Astrocyte (in vitro differentiated cells and primary cell): ENCODE data around the gene SOWAHB. TPM values are rescaled to one million over a fixed set of nuclear protein-coding genes. Genes with fewer than 3 reads are reported as not detected.

ENCODE experiments used
- DNase-seq: peaks from one replicate; pipeline ENCODE4 v3.0.0-alpha.2; 2010; ENCODE audit warnings: low read depth
- FAIRE-seq: peaks from 2 replicates; lab custom pipeline; 2011; peaks lifted over from hg19 to GRCh38; lab: Jason Lieb, UNC
- H2AFZ ChIP-seq: 2 replicates; pipeline ENCODE4 v1.6.0; 2012; ENCODE audit warnings: low read depth, low read length, inconsistent platforms
- H3K27ac ChIP-seq: 2 replicates; pipeline ENCODE4 v1.5.1; 2011; ENCODE audit warnings: low read depth, low read length, inconsistent platforms
- H3K27me3 ChIP-seq: 2 replicates; pipeline ENCODE4 v1.6.0; 2011; ENCODE audit warnings: low read length, inconsistent platforms; ENCODE audit not compliant: insufficient read depth
- H3K36me3 ChIP-seq: 2 replicates; pipeline ENCODE4 v1.5.1; 2011; ENCODE audit warnings: low read length, inconsistent platforms; ENCODE audit not compliant: insufficient read depth
- H3K4me1 ChIP-seq: 2 replicates; pipeline ENCODE4 v1.5.1; 2011; ENCODE audit warnings: low read length, inconsistent platforms; ENCODE audit not compliant: insufficient read depth
- H3K4me2 ChIP-seq: 2 replicates; pipeline ENCODE4 v1.6.0; 2012; ENCODE audit warnings: low read length, inconsistent platforms
- H3K4me3 ChIP-seq: 2 replicates; pipeline ENCODE4 v1.5.1; 2011; ENCODE audit warnings: low read depth, mild to moderate bottlenecking, low read length, inconsistent platforms; ENCODE audit not compliant: insufficient read depth
- H3K79me2 ChIP-seq: 2 replicates; pipeline ENCODE4 v1.6.0; 2012; ENCODE audit warnings: mild to moderate bottlenecking, low read length, inconsistent platforms; ENCODE audit not compliant: insufficient read depth
- H3K9ac ChIP-seq: 2 replicates; pipeline ENCODE4 v1.6.0; 2012; ENCODE audit warnings: mild to moderate bottlenecking, low read length, inconsistent platforms
- H3K9me3 ChIP-seq: 2 replicates; pipeline ENCODE4 v1.5.1; 2012; ENCODE audit warnings: low read depth, mild to moderate bottlenecking, low read length, inconsistent platforms; ENCODE audit not compliant: insufficient read depth
- H4K20me1 ChIP-seq: 2 replicates; pipeline ENCODE4 v1.6.0; 2012; ENCODE audit warnings: low read length, inconsistent platforms; ENCODE audit not compliant: insufficient read depth
- H3K27ac Mint-ChIP-seq: one replicate; pipeline ENCODE4 v1.8.0; 2021; ENCODE audit warnings: mild to moderate bottlenecking, mixed read lengths; ENCODE audit not compliant: unreplicated experiment
- H3K27me3 Mint-ChIP-seq: one replicate; pipeline ENCODE4 v1.8.0; 2021; ENCODE audit warnings: low read depth, mixed read lengths; ENCODE audit not compliant: unreplicated experiment
- H3K36me3 Mint-ChIP-seq: one replicate; pipeline ENCODE4 v1.8.0; 2021; ENCODE audit warnings: low read depth, mixed read lengths; ENCODE audit not compliant: unreplicated experiment
- H3K4me1 Mint-ChIP-seq: one replicate; pipeline ENCODE4 v1.8.0; 2021; ENCODE audit warnings: low read depth, mixed read lengths; ENCODE audit not compliant: unreplicated experiment
- H3K4me3 Mint-ChIP-seq: one replicate; pipeline ENCODE4 v1.8.0; 2021; ENCODE audit warnings: mild to moderate bottlenecking, moderate library complexity, mixed read lengths; ENCODE audit not compliant: unreplicated experiment
- H3K9me3 Mint-ChIP-seq: one replicate; pipeline ENCODE4 v1.8.0; 2021; ENCODE audit warnings: mild to moderate bottlenecking, mixed read lengths; ENCODE audit not compliant: unreplicated experiment
- EZH2 ChIP-seq: IDR thresholded peaks from 2 replicates; pipeline ENCODE4 v1.6.1; 2012; ENCODE audit warnings: mild to moderate bottlenecking, low read length, inconsistent platforms; ENCODE audit not compliant: insufficient read depth
- total RNA-seq: library from RNA; stranded (reverse); gene quantifications from 2 replicates; pipeline ENCODE4 v1.2.1, GENCODE V29; 2021
- TF ChIP-seq, protein P1 (sequence below): IDR thresholded peaks from 2 replicates; pipeline ENCODE4 v1.5.1; 2011; ENCODE audit warnings: low read depth, mild to moderate bottlenecking, inconsistent platforms, low read length, moderate library complexity; ENCODE audit not compliant: insufficient read depth

The SOWAHB gene
- total RNA-seq, 1 donor from 2014 or later, result 6.8 TPM

DNA sequence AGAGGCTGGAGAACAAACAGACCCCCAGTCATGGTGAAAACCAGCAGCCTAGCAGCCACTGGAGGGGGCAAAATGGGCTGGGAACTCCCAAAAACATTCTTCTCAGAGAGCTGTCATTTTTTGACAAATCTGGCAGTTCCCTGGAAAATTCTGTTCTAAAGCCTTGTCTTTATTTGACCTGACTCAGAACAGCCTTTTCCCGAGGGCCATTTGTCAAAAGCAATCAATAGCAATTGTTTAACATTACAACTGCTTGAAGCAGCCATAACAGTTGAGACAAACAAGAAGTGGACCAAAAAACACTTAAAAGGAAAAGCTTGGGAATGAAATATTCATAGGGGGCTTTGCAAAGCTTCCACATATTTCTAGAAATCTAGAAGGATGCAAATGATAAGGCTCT, 39.6 kb downstream of the SOWAHB start:
- peaks cover 2% of the 10 kb centered on the region for H3K9me3 Mint-ChIP-seq
- no peak overlapping the region for H3K4me3 Mint-ChIP-seq
- H3K4me1 Mint-ChIP-seq, result peaks cover 28% of the 10 kb centered on the region
- no peaks in the 10 kb centered on the region for H3K36me3 Mint-ChIP-seq
- Histone ChIP-seq H2AFZ (no peak overlapping the region), H3K27me3 (no peaks in the 10 kb centered on the region), H3K9me3 (no peaks in the 10 kb centered on the region), H3K4me1 (peaks cover 8% of the 10 kb centered on the region), H3K4me3 (no peak overlapping the region), H3K27ac (no peak overlapping the region), H3K9ac (no peak overlapping the region), H3K36me3 (no peaks in the 10 kb centered on the region), H4K20me1 (no peaks in the 10 kb centered on the region), H3K4me2 (no peak overlapping the region), H3K79me2 (no peaks in the 10 kb centered on the region)
- DNase-seq (no peak), FAIRE-seq (no peak)
- no peak overlapping the region for H3K27ac Mint-ChIP-seq
- H3K27me3 Mint-ChIP-seq, result no peaks in the 10 kb centered on the region
- no peak for TF ChIP-seq EZH2
- TF ChIP-seq, protein P1, sequence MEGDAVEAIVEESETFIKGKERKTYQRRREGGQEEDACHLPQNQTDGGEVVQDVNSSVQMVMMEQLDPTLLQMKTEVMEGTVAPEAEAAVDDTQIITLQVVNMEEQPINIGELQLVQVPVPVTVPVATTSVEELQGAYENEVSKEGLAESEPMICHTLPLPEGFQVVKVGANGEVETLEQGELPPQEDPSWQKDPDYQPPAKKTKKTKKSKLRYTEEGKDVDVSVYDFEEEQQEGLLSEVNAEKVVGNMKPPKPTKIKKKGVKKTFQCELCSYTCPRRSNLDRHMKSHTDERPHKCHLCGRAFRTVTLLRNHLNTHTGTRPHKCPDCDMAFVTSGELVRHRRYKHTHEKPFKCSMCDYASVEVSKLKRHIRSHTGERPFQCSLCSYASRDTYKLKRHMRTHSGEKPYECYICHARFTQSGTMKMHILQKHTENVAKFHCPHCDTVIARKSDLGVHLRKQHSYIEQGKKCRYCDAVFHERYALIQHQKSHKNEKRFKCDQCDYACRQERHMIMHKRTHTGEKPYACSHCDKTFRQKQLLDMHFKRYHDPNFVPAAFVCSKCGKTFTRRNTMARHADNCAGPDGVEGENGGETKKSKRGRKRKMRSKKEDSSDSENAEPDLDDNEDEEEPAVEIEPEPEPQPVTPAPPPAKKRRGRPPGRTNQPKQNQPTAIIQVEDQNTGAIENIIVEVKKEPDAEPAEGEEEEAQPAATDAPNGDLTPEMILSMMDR, result no peak

DNA sequence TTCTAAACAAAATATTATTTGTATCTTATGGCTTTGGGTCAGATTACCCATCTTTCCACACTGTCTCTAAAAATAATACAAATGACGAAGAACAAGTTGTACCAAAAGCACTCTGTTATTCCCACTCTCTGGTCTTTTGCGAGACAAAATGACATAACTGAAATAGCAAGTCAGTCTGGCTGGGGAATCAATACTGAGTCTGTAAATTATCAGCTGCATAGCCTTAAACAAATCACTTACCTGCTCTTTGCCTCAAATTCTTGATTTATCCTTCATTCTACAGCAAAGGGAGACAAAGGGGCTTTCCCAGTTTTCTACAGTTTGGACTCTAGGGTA, 40.9 kb downstream of the SOWAHB start:
- H3K27ac Mint-ChIP-seq, result no peak overlapping the region
- DNase-seq, result no peak
- H4K20me1 ChIP-seq, result no peaks in the 10 kb centered on the region

More for the DNA sequence above, 40.9 kb downstream of the SOWAHB start:
- Histone ChIP-seq H2AFZ (no peak overlapping the region), H3K4me1 (peaks cover 8% of the 10 kb centered on the region), H3K79me2 (no peaks in the 10 kb centered on the region), H3K9me3 (no peaks in the 10 kb centered on the region), H3K27ac (no peak overlapping the region), H3K27me3 (no peaks in the 10 kb centered on the region), H3K9ac (no peak overlapping the region), H3K4me2 (no peak overlapping the region), H3K4me3 (no peak overlapping the region), H3K36me3 (no peaks in the 10 kb centered on the region)
- TF ChIP-seq, protein P1, result no peak
- no peak for TF ChIP-seq EZH2
- FAIRE-seq, result no peak
- H3K9me3 Mint-ChIP-seq, result peaks cover 2% of the 10 kb centered on the region
- H3K4me1 Mint-ChIP-seq, result peaks cover 28% of the 10 kb centered on the region
- no peaks in the 10 kb centered on the region for H3K27me3 Mint-ChIP-seq
- H3K4me3 Mint-ChIP-seq, result no peak overlapping the region
- no peaks in the 10 kb centered on the region for H3K36me3 Mint-ChIP-seq
